ENCODE results near the gene NLGN2.

Gene NLGN2

GRCh38 chr17:7394452-7395191 lies 13.0 kb upstream of the NLGN2 start, which contains the start of gene PLSCR3:
Gene PLSCR3 (minus strand): TSS chr17:7394525. CDS start chr17:7394110, 415 bp downstream.
- TF ChIP-seq CTCF (IDR thresholded peaks at IDR 0.05; ENCODE audit: insufficient read depth, low read length, poor library complexity, severe bottlenecking) = peak; percentile 47
- peak; percentile 87 for DNase-seq (ENCODE audit: extremely low read depth, insufficient read length)
- H3K27me3 ChIP-seq (replicated peaks; ENCODE audit: control insufficient read depth, insufficient read depth, low read length) = no peaks in the 10 kb centered on the region
- peaks cover 9% of the 10 kb centered on the region for H3K36me3 ChIP-seq (ENCODE audit: control insufficient read depth, insufficient read depth, low read length)
- H3K4me3 ChIP-seq (replicated peaks; ENCODE audit: low read depth, low read length) = peak within 1 kb of the TSS; percentile 89

DNA sequence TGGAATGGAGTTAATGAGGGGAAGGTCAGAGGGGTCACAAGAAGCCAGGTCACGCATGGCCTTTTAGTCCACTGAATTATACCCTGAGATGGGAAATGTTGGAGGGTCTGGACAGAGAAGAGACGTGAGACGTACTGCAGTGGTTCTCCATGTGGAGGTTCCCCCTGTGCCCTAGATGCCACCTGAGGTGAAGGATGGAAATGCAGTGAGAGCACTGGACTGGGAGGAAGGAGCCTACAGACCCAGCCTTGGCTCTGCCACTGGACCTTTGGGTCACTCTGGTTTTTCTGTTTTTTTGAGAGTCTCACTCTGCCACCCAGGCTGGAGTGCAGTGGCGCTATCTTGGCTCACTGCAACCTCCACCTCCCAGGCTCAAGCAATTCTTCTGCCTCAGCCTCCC lies 11.5 kb upstream of the NLGN2 start:
- Histone ChIP-seq H3K4me3 (replicated peaks; ENCODE audit: low read depth, low read length) (no peak overlapping the region), H3K27me3 (replicated peaks; ENCODE audit: control insufficient read depth, insufficient read depth, low read length) (no peaks in the 10 kb centered on the region), H3K36me3 (ENCODE audit: control insufficient read depth, insufficient read depth, low read length) (no peaks in the 10 kb centered on the region; the same call in none of the 2 replicates)
- no peak for TF ChIP-seq CTCF (IDR thresholded peaks at IDR 0.05; ENCODE audit: insufficient read depth, low read length, poor library complexity, severe bottlenecking)
- no peak for DNase-seq (ENCODE audit: extremely low read depth, insufficient read length)

DNA sequence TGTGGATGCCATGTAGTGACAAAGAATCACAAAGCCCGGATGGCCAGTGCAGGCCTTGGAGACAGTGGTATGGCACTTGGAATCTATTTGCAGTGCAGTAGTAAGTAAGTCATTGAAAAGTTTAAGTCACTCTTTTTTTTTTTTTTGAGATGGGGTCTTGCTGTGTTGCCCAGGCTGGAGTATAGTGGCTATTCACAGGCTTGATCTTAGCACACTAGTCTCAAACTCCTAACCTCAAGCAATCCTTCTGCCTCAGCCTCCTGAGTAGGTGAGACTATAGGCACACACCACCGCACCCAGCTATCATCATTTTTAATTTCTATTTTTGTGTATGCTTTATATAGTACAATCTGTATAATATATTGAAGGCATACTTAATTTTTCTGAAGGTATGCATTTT lies 9.0 kb upstream of the NLGN2 start:
- no peak for DNase-seq (ENCODE audit: extremely low read depth, insufficient read length)
- Histone ChIP-seq H3K36me3 (ENCODE audit: control insufficient read depth, insufficient read depth, low read length) (no peaks in the 10 kb centered on the region), H3K27me3 (replicated peaks; ENCODE audit: control insufficient read depth, insufficient read depth, low read length) (no peaks in the 10 kb centered on the region), H3K4me3 (replicated peaks; ENCODE audit: low read depth, low read length) (no peak overlapping the region)
- TF ChIP-seq CTCF (IDR thresholded peaks at IDR 0.05; ENCODE audit: insufficient read depth, low read length, poor library complexity, severe bottlenecking) = no peak

DNA sequence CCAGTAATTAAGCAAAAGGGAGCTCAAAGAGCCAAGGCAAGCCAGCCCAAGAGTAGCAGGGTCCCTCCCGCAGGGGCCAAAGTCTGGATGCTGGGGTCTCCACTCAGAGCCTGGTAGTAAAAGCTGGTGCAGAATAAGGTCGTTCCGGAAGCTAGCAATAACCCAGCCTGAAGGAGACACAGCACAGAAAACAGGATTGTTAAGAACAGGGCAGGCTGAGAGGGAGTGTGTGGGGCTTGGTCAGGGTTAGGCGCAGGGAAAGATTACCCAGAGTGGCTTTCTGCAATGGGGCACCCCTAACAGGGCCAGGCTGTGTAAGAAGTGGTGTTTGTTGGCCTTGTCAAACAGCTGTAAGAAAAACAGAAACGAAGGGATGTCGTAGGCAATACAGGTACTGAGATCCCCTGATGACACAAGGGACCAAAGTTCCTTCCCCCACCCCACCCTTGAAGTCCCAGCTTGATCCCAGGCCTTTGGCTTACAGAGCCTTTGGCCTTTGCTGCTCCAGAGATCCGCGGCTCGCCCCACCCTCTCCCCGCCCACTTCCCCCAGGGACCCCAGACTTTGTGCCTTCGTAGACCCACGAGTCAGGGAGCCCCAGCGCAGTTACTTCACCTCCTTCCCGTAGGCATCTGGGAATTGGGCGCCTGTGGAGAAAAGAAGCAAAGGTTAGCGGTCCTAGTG lies 4.5 kb upstream of the NLGN2 start:
- no peak for DNase-seq (ENCODE audit: extremely low read depth, insufficient read length)
- TF ChIP-seq CTCF (IDR thresholded peaks at IDR 0.05; ENCODE audit: insufficient read depth, low read length, poor library complexity, severe bottlenecking) = no peak
- no peaks in the 10 kb centered on the region for H3K36me3 ChIP-seq (ENCODE audit: control insufficient read depth, insufficient read depth, low read length)
- H3K4me3 ChIP-seq (replicated peaks; ENCODE audit: low read depth, low read length) = peak overlapping the region; percentile 93
- H3K27me3 ChIP-seq (replicated peaks; ENCODE audit: control insufficient read depth, insufficient read depth, low read length) = no peaks in the 10 kb centered on the region; the same call in 1 of the 2 replicates

- H3K4me3 ChIP-seq (replicated peaks; ENCODE audit: low read depth, low read length) = peak overlapping the region; percentile 93
- H3K36me3 ChIP-seq (ENCODE audit: control insufficient read depth, insufficient read depth, low read length) = no peaks in the 10 kb centered on the region
- TF ChIP-seq CTCF (IDR thresholded peaks at IDR 0.05; ENCODE audit: insufficient read depth, low read length, poor library complexity, severe bottlenecking) = no peak
- H3K27me3 ChIP-seq (replicated peaks; ENCODE audit: control insufficient read depth, insufficient read depth, low read length) = no peaks in the 10 kb centered on the region; the same call in 1 of the 2 replicates
- DNase-seq (ENCODE audit: extremely low read depth, insufficient read length) = no peak
Measured at GRCh38 chr17:7403727-7403976, 4.0 kb upstream of the NLGN2 start.
